Right lobe of liver (tissue), 6 donors: Measurements from ENCODE around the gene AAGAB. TPM values are rescaled to one million over a fixed set of nuclear protein-coding genes. Genes with fewer than 3 reads are reported as not detected.

ENCODE experiments used
- ATAC-seq, 4 donors: fragments of 200-7000 bp; cut with Tn5 transposase; one replicate each; pipeline ENCODE4 v1.9.1; 2020; ENCODE audit warnings: mild to moderate bottlenecking in 4 of 4, moderate library complexity in 4 of 4
- DNase-seq, 3 donors: peaks; one replicate each; pipeline ENCODE4 v3.0.0-alpha.2; 2020
- H3K27ac ChIP-seq, 3 donors: fragments of 200-600 bp; one replicate each; pipeline ENCODE4 v1.8.0; 2022
- H3K27me3 ChIP-seq, 2 donors: fragments of 200-600 bp; one replicate each; pipeline ENCODE4 v1.8.0; 2022
- H3K36me3 ChIP-seq, 4 donors: fragments of 200-600 bp; sonication (generic) in 1 of 4; one replicate each; pipeline versions ENCODE4 v1.5.1 to v1.8.0; 2017 to 2022; ENCODE audit warnings: control low read depth in 1 of 4
- H3K4me1 ChIP-seq, 4 donors: fragments of 200-600 bp; sonication (generic) in 1 of 4; one replicate each; pipeline versions ENCODE4 v1.5.1 to v1.8.0; 2017 to 2022; ENCODE audit warnings: control low read depth in 1 of 4
- H3K4me3 ChIP-seq, 3 donors: fragments of 200-600 bp; one replicate each; pipeline ENCODE4 v1.8.0; 2022
- H3K9me3 ChIP-seq, 4 donors: fragments of 200-600 bp; sonication (generic) in 1 of 4; one replicate each; pipeline versions ENCODE4 v1.5.1 to v1.8.0; 2017 to 2022; ENCODE audit warnings: control low read depth in 1 of 4
- CTCF ChIP-seq, 4 donors: fragments of 200-600 bp in 3 of 4; fragments of 450-650 bp in 1 of 4; IDR thresholded peaks; one replicate each; pipeline versions ENCODE4 v1.5.1 to v1.8.0; 2016 to 2022; ENCODE audit warnings: antibody characterized with exemption in 4 of 4, mild to moderate bottlenecking in 2 of 4
- POLR2A ChIP-seq: fragments of 450-650 bp; IDR thresholded peaks from one replicate; pipeline ENCODE4 v1.6.1; 2017; ENCODE audit warnings: antibody characterized with exemption, mild to moderate bottlenecking
- WGBS: methylation state at CpG from one replicate; pipeline ENCODE4 v1.1.6; 2018; ENCODE audit warnings: low coverage, low lambda C conversion rate; ENCODE audit not compliant: insufficient coverage; ENCODE audit errors: missing lambda C conversion rate; 5-methylcytosine and 5-hydroxymethylcytosine counted together
- intact Hi-C, 2 donors: fragments of 100-400 bp; cut with DNase I; formaldehyde crosslinking; loops; one replicate each; pipeline versions ENCODE4 v1.11.2 to v1.14.1; 2022
- total RNA-seq, 6 experiments: library from RNA; depleted of rRNA in 2 of 6; stranded (reverse); fragments of >200 nt in 2 of 6; fragmentation: NEBNext Ultra II Directional in 3 of 6; extraction: Animal tissue kit (Norgen Biotek cat#: 25700) in 3 of 6; gene quantifications; one replicate each; pipeline versions ENCODE4 v1.1.0 to v1.2.4, GENCODE V29; 2016 to 2023
- donor health status: DM: no; HTN: yes; CAD: no.
- donor health status: DM: no; HTN: no; CAD: no.
- donor health status: DM: no; HTN: no; CAD: no.
- donor health status: DM: no; HTN: yes; CAD: no.
- donor health status: DM: no; HTN: yes; CAD: no.

Gene AAGAB
- total RNA-seq, 6 experiments from 2014 or later: 11.0 to 15.6 (median 13.6) TPM

GRCh38 chr15:67166280-67167009 is 88.0 kb downstream of the AAGAB start:
- DNase-seq: no peak
- WGBS: 87% methylated on average over 6 of the region's 13 CpGs
- no peak overlapping the region for H3K27ac ChIP-seq

GRCh38 chr15:67165254-67166253 is 88.9 kb downstream of the AAGAB start:
- Histone ChIP-seq H3K36me3 (peaks cover 0 to 9% (median 4%) of the 10 kb centered on the region in 4 donors), H3K27me3 (no peaks in the 10 kb centered on the region), H3K9me3 (no peaks in the 10 kb centered on the region), H3K27ac (no peak overlapping the region), H3K4me1 (peaks cover 0 to 16% (median 3%) of the 10 kb centered on the region in 4 donors), H3K4me3 (no peak overlapping the region)
- ATAC-seq (no peak), DNase-seq (no peak)
- intact Hi-C loops: loop anchor here in 1 of 2 donors (10.0 kb wide), 2 partner anchors 101 to 211 kb away; partner anchors contain the start of gene SMAD3
- 73% methylated on average over 4 of the region's 34 CpGs for WGBS
- TF ChIP-seq CTCF (IDR thresholded peaks at IDR 0.05) (no peak), POLR2A (no peak)

More at GRCh38 chr15:67166280-67167009, 88.0 kb downstream of the AAGAB start:
- Histone ChIP-seq H3K36me3 (peaks cover 0 to 13% (median 6%) of the 10 kb centered on the region in 4 donors), H3K4me3 (no peak overlapping the region), H3K27me3 (no peaks in the 10 kb centered on the region), H3K4me1 (peaks cover 0 to 16% (median 3%) of the 10 kb centered on the region in 4 donors), H3K9me3 (no peaks in the 10 kb centered on the region)
- TF ChIP-seq CTCF (IDR thresholded peaks at IDR 0.05) (no peak), POLR2A (no peak)
- ATAC-seq: no peak
- intact Hi-C loops: loop anchor here in 1 of 2 donors (10.0 kb wide), 2 partner anchors 102 to 212 kb away; partner anchors contain the start of gene SMAD3

GRCh38 chr15:67164811-67165253 is 89.6 kb downstream of the AAGAB start:
- intact Hi-C loops: loop anchor here in 1 of 2 donors (10.0 kb wide), 2 partner anchors 100 to 210 kb away; partner anchors contain the start of gene SMAD3
- H3K27ac ChIP-seq: no peak overlapping the region
- H3K4me1 ChIP-seq: peaks cover 0 to 16% (median 3%) of the 10 kb centered on the region in 4 donors
- TF ChIP-seq CTCF (IDR thresholded peaks at IDR 0.05) (no peak), POLR2A (no peak)
- no peak overlapping the region for H3K4me3 ChIP-seq
- H3K36me3 ChIP-seq: peaks cover 0 to 7% (median 2%) of the 10 kb centered on the region in 4 donors
- DNase-seq: no peak
- 93% methylated on average over 3 of the region's 17 CpGs for WGBS
- no peak for ATAC-seq
- no peaks in the 10 kb centered on the region for H3K9me3 ChIP-seq
- no peaks in the 10 kb centered on the region for H3K27me3 ChIP-seq

- DNase-seq (no peak), ATAC-seq (no peak)
- Histone ChIP-seq H3K4me1 (peaks cover 0 to 16% (median 3%) of the 10 kb centered on the region in 4 donors), H3K27ac (no peak overlapping the region), H3K36me3 (peaks cover 0 to 7% (median 2%) of the 10 kb centered on the region in 4 donors), H3K4me3 (no peak overlapping the region), H3K27me3 (no peaks in the 10 kb centered on the region), H3K9me3 (no peaks in the 10 kb centered on the region)
- no CpG with 5 or more reads among the region's 5 CpGs for WGBS
- intact Hi-C loops: loop anchor here in 1 of 2 donors (10.0 kb wide), 2 partner anchors 100 to 210 kb away; partner anchors contain the start of gene SMAD3
- no peak for TF ChIP-seq CTCF (IDR thresholded peaks at IDR 0.05)
- no peak for TF ChIP-seq POLR2A
Measured at GRCh38 chr15:67164401-67164791, 90.1 kb downstream of the AAGAB start.
